SK-N-SH (cell line): ENCODE results near the gene NBL1. TPM values are rescaled to one million over a fixed set of nuclear protein-coding genes. Genes with fewer than 3 reads are reported as not detected.

Experiments
- CTCF ChIA-PET: fragments of 300-600, 350-600 bp; formaldehyde crosslinking; extraction: SDS; loops from one replicate; lab custom pipeline; 2021; lab: Yijun Ruan, JAX
- POLR2A ChIA-PET: fragments of 350-600 bp; sonication (Branson Sonifier 250); formaldehyde crosslinking; extraction: SDS; loops from one replicate; lab custom pipeline; 2020; ENCODE audit warnings: antibody characterized with exemption, inconsistent platforms; lab: Yijun Ruan, JAX
- DNase-seq: peaks from one replicate; pipeline ENCODE4 v3.0.0; 2012
- H2AFZ ChIP-seq: fragments of 200-600 bp; sonication (generic); 2 replicates; pipeline ENCODE4 v1.8.1; 2016; ENCODE audit warnings: antibody characterized with exemption, mild to moderate bottlenecking, low read depth
- H3F3A ChIP-seq: fragments of 200-600 bp; sonication (generic); replicated peaks from 2 replicates; pipeline ENCODE3; 2016; ENCODE audit warnings: antibody characterized with exemption, mild to moderate bottlenecking; ENCODE audit not compliant: insufficient read depth
- H3K27ac ChIP-seq, 2 experiments: fragments of 200-500 bp in 1 of 2; fragments of 200-600 bp in 1 of 2; sonication (Bioruptor generic) in 1 of 2; sonication (generic), shearing (Covaris generic) in 1 of 2; 2 replicates each; pipeline versions ENCODE4 v1.5.1 to v1.6.1; 2014 to 2016; ENCODE audit warnings: low read depth in 2 of 2, inconsistent platforms in 1 of 2, low read length in 1 of 2, mild to moderate bottlenecking in 1 of 2, mixed read lengths in 1 of 2
- H3K27me3 ChIP-seq: fragments of 200-600 bp; sonication (generic), shearing (Covaris generic); 2 replicates; pipeline ENCODE4 v1.6.1; 2016; ENCODE audit warnings: mixed run types; ENCODE audit not compliant: insufficient read depth
- H3K36me3 ChIP-seq, 2 experiments: fragments of 200-500 bp in 1 of 2; fragments of 200-600 bp in 1 of 2; sonication (Bioruptor generic) in 1 of 2; sonication (generic) in 1 of 2; replicated peaks in 1 of 2; 2 replicates each; pipeline versions ENCODE3 to v1.5.1; 2014 to 2016; ENCODE audit warnings: low read length in 1 of 2, mild to moderate bottlenecking in 1 of 2; ENCODE audit not compliant: insufficient read depth in 2 of 2, control insufficient read depth in 1 of 2
- H3K4me1 ChIP-seq, 2 experiments: fragments of 200-500 bp in 1 of 2; fragments of 200-600 bp in 1 of 2; sonication (Bioruptor generic) in 1 of 2; sonication (generic), shearing (Covaris generic) in 1 of 2; 2 replicates each; pipeline versions ENCODE4 v1.5.1 to v1.6.1; 2014 to 2016; ENCODE audit warnings: low read depth in 1 of 2, low read length in 1 of 2, mixed run types in 1 of 2; ENCODE audit not compliant: insufficient read depth in 2 of 2, control insufficient read depth in 1 of 2
- H3K4me2 ChIP-seq: fragments of 200-600 bp; sonication (generic), shearing (Covaris generic); 2 replicates; pipeline ENCODE4 v1.6.1; 2017; ENCODE audit warnings: mixed run types
- H3K4me3 ChIP-seq, 2 experiments: fragments of 200-500 bp in 1 of 2; fragments of 200-600 bp in 1 of 2; sonication (Bioruptor generic) in 1 of 2; sonication (generic), shearing (Covaris generic) in 1 of 2; 2 replicates each; pipeline versions ENCODE4 v1.5.1 to v1.8.1; 2014 to 2016; ENCODE audit warnings: low read depth in 2 of 2, inconsistent platforms in 1 of 2, low read length in 1 of 2, mild to moderate bottlenecking in 1 of 2, mixed read lengths in 1 of 2, moderate library complexity in 1 of 2
- H3K79me2 ChIP-seq: fragments of 200-600 bp; sonication (generic); 2 replicates; pipeline ENCODE4 v1.8.1; 2017; ENCODE audit warnings: mild to moderate bottlenecking; ENCODE audit not compliant: insufficient read depth
- H3K9ac ChIP-seq: fragments of 200-600 bp; sonication (generic); 2 replicates; pipeline ENCODE4 v1.6.1; 2017; ENCODE audit warnings: mixed run types
- H3K9me2 ChIP-seq: fragments of 200-600 bp; sonication (generic); 2 replicates; pipeline ENCODE4 v1.6.1; 2017; ENCODE audit warnings: mixed run types
- H3K9me3 ChIP-seq: fragments of 200-600 bp; sonication (generic); 2 replicates; pipeline ENCODE4 v1.6.1; 2017; ENCODE audit warnings: mixed run types, mild to moderate bottlenecking, moderate library complexity
- H4K20me1 ChIP-seq: fragments of 200-600 bp; sonication (generic); 2 replicates; pipeline ENCODE4 v1.6.1; 2017; ENCODE audit warnings: mild to moderate bottlenecking, mixed run types; ENCODE audit not compliant: insufficient read depth
- CHD2 ChIP-seq: fragments of 150-350 bp; IDR thresholded peaks from 2 replicates; pipeline ENCODE4 v1.6.1; 2018; ENCODE audit warnings: low read length; ENCODE audit not compliant: partially characterized antibody
- CTCF ChIP-seq: fragments of 200-600 bp; sonication (generic); IDR thresholded peaks from 2 replicates; pipeline ENCODE4 v1.6.1; 2017; ENCODE audit warnings: antibody characterized with exemption, mild to moderate bottlenecking, moderate library complexity
- ELF1 ChIP-seq: IDR thresholded peaks from 2 replicates; pipeline ENCODE4 v1.4.0; 2012
- FOXJ3 ChIP-seq: sonication (generic); formaldehyde crosslinking; IDR thresholded peaks from 2 replicates; pipeline ENCODE4 v1.5.1; 2020; ENCODE audit warnings: mild to moderate bottlenecking, missing genetic modification reagents
- GABPA ChIP-seq: IDR thresholded peaks from 2 replicates; pipeline ENCODE4 v1.4.0; 2012; ENCODE audit warnings: low read depth, mild to moderate bottlenecking
- MAX ChIP-seq: IDR thresholded peaks from 2 replicates; pipeline ENCODE4 v1.4.0; 2012; ENCODE audit warnings: low read depth
- MXI1 ChIP-seq: IDR thresholded peaks from 2 replicates; pipeline ENCODE4 v1.6.1; 2012; ENCODE audit warnings: mild to moderate bottlenecking, low read depth, low read length, improper control_type of control experiment
- POLR2AphosphoS5 ChIP-seq: IDR thresholded peaks from 2 replicates; pipeline ENCODE4 v1.6.1; 2012; ENCODE audit warnings: low read depth, low read length
- RCOR1 ChIP-seq: fragments of 150-350 bp; IDR thresholded peaks from 2 replicates; pipeline ENCODE4 v1.6.1; 2017; ENCODE audit warnings: antibody characterized with exemption, low read length
- RXRA ChIP-seq: IDR thresholded peaks from 2 replicates; pipeline ENCODE4 v1.4.0; 2012; ENCODE audit warnings: low read depth, mild to moderate bottlenecking, borderline replicate concordance
- SIN3A ChIP-seq: IDR thresholded peaks from 2 replicates; pipeline ENCODE4 v1.6.1; 2012; ENCODE audit warnings: low read depth, mild to moderate bottlenecking, low read length, moderate library complexity, borderline replicate concordance
- TAF1 ChIP-seq: IDR thresholded peaks from 2 replicates; pipeline ENCODE4 v1.6.1; 2012; ENCODE audit warnings: low read depth, mild to moderate bottlenecking, low read length, moderate library complexity, borderline replicate concordance
- TCF12 ChIP-seq: IDR thresholded peaks from 2 replicates; pipeline ENCODE4 v1.4.0; 2012
- ZBTB33 ChIP-seq: IDR thresholded peaks from 2 replicates; pipeline ENCODE4 v1.4.0; 2012; ENCODE audit warnings: low read depth, borderline replicate concordance
- WGBS: methylation state at CpG from one replicate; pipeline ENCODE4 v1.1.6; 2017; ENCODE audit warnings: low lambda C conversion rate; 5-methylcytosine and 5-hydroxymethylcytosine counted together
- polyA plus RNA-seq, 3 experiments: library from polyadenylated mRNA; depleted of rRNA; stranded (reverse); fragments of >200 nt; gene quantifications; 2 replicates each; pipeline ENCODE4 v1.2.3, GENCODE V29; 2012

NBL1 gene
- polyA plus RNA-seq, 1 of the 3 experiments (the other 2 are of a cell fraction) = 36.1 TPM

GRCh38 chr1:19596714-19597495 is 47.2 kb upstream of the NBL1 start:
- Histone ChIP-seq H3K4me3 (peak overlapping the region; percentile 77 to 78), H3K27ac (peak overlapping the region; percentile 76 to 87), H3K36me3 (peaks cover 0 to 6% of the 10 kb centered on the region in 2 experiments), H3K9me3 (no peaks in the 10 kb centered on the region), H3K9ac (peak overlapping the region; percentile 89), H2AFZ (peak overlapping the region; percentile 98), H3K27me3 (no peaks in the 10 kb centered on the region), H3K4me1 (peaks cover 0 to 7% of the 10 kb centered on the region in 2 experiments; a peak in 1 of 4 replicates)
- CTCF ChIA-PET = interaction anchor here (1.3 to 2.4 kb wide), 4 partner anchors 33 to 157 kb away, joined by 4 to 5 read pairs (median 4); no protein-coding TSS in a partner anchor
- TF ChIP-seq GABPA (peak; percentile 65), TCF12 (no peak), CHD2 (peak; percentile 100), CTCF (no peak), FOXJ3 (CRISPR knock-in tag) (0 out of 2 replicates have a peak, but pooled peaks have one; percentile 34), RCOR1 (0 out of 2 replicates have a peak, but pooled peaks have one; percentile 5), RXRA (no peak), POLR2AphosphoS5 (peak; percentile 74), MXI1 (peak; percentile 68), MAX (0 out of 2 replicates have a peak, but pooled peaks have one; percentile 11), SIN3A (peak; percentile 83; the same call in 1 of the 2 replicates), ZBTB33 (peak; percentile 99), ELF1 (peak; percentile 89), TAF1 (peak; percentile 80)
- TF ChIP-seq, all 33 proteins: peak for 11
- peaks cover 31% of the 10 kb centered on the region for H4K20me1 ChIP-seq
- H3K79me2 ChIP-seq = peaks cover 51% of the 10 kb centered on the region
- peak overlapping the region; percentile 79 for H3K4me2 ChIP-seq
- no peaks in the 10 kb centered on the region for H3K9me2 ChIP-seq
- WGBS = 0% methylated on average over 26 of the region's 65 CpGs
- peak; percentile 95 for DNase-seq
- POLR2A ChIA-PET = interaction anchor here (1.0 kb wide), 1 partner anchor 12 kb away, joined by 3 read pairs; no protein-coding TSS in a partner anchor
- peaks cover 14% of the 10 kb centered on the region for H3F3A ChIP-seq
